Stimulated activated CD8-positive, alpha-beta memory T cell treated with anti-CD3 and anti-CD28 coated beads, Interleukin-2, amount 100 ng/mL, for 1 hour (primary cell): ENCODE measurements around the gene GH2.

Experiments used
- DNase-seq, 2 donors: peaks; one replicate each; pipeline ENCODE4 v3.0.0-alpha.2; 2020; ENCODE audit warnings: low read depth in 2 of 2

The GH2 gene

DNA sequence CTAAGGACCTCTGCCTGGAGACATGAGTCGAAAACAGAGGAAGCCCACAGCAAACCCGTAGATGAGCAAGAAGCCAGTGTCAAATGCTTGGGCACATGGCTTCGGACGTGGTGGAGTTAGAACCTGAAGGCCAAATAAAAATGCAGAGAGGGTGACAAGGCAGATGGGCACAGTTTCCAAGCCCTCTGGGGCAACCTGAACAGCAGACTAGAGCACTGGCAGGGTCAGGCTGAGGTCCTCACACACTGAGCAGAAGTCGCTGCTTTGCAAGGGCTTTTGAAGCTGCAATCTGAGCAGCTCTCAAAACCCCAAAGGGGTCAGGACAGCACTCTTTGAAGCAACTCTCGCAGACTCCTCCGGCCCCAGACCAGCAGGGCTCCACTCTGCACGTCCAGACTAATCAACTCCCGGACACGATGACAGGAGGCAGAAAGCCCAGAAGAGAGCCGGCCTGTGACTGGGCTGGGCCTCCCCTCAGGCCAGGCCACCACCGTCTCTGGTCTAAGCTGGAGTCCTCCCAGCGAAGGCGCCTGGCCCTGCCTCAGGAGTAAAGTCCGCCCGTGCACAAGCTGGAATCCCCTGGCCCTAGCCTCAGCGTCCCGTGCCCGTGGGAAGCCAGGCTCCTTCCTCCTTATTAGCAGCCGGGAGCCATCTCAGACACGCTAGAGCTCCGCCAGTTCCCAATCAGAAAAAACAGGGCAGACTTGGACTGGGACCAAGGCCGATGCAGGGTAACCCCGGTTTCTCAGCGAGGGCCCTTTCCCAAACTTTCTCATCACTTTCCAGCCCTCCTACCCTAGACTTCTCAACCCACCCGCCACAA is 40.2 kb downstream of the GH2 start:
- no peak for DNase-seq

DNA sequence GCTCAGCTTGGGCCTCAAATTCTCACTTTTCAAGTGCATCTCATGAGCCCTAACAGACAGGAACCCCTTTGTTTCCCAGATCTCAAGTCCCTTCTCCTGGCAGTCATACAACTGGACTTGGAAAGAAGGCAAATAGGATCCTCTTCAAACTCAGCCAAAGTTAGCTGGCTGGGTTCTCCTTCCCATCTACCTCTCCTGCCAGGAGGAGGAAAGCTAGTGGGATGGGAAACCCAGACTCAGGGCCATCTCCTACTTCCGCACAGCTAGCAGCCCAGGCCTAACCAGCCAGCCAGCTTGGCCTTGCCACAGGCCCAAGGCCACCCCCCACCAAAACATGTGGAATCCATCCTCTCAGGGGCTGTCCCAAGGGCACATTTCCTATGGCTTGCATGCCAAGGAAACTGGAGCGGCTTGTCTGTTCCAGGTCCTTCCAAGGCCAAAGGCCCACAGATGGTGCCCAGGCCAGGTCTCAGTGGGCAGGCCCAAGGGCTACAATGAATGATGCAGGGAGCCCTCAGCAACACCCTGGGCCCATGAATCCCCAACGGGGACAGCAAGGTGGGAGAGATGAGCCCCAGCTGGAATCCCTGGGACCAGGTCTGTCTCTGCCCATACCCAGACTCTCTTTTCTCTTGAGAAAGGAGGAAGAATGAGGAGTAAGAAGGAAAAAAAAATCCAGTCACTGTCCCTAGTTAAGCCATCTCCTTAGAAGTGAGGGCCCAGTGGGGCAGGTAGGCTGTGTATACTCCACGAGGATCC is 41.0 kb downstream of the GH2 start:
- no peak for DNase-seq

GRCh38 chr17:63838631-63839171 is 43.0 kb downstream of the GH2 start:
- DNase-seq = no peak

- DNase-seq = no peak
Measured at GRCh38 chr17:63837962-63838600, 43.7 kb downstream of the GH2 start.

DNA sequence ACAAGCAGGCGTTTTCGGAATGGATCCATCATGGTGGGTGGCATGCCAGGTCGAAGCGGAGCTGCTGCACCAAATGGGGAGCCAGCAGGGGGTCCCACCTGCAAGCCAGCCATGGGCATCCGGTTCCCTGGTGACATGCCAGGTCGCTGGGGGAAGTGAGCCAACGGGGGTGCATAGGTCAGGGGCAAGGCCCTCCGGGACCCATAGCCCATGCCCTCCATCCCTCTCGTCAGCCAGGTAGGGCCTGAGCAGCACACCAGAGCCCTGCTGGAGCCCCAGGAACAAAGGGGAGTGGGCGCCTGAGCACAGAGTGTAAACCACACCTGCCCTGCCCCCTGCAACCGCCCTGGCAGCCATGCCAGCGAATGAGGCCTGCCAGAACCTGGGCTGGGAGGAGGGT is 44.3 kb downstream of the GH2 start:
- no peak for DNase-seq

GRCh38 chr17:63836811-63837210 is 44.9 kb downstream of the GH2 start:
- no peak for DNase-seq

- DNase-seq = no peak
Measured at GRCh38 chr17:63835167-63835720, 46.5 kb downstream of the GH2 start.

DNA sequence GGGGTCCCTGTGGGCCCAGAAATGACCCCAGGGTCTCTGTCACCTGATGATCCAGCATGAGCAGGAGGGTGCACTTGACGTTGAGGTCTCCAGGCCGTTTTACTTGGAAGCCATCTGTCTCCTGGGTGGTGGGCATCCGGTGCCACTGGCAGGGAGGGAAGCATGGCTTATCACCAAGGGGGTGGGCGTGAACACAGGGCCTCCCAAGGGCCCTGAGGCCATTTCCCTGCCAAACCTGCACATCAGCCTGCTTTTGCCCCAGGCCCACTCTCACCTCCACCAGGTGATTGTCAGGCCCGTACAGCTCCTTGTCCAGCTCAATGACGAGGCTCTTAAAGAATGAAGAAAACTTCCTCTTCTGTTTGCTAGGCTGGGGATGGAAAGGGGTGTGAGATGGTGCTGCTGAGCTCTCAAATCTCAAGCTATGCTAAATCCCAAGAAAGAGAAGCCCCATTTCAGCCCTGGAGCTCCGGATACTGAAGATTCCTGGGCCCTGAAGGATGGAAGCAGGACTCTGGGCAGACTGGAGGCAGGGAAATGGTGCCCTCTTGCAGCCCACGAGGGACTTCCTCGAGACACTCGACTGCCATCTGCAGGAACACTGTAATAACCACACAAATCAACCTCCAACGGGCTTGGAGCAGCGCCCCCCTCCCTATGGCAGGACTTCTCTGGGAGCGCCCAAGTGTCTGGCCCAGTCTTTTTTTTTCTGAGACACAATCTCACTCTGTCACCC is 47.1 kb downstream of the GH2 start:
- DNase-seq = peak in 1 of 2 donors; percentile 25

DNA sequence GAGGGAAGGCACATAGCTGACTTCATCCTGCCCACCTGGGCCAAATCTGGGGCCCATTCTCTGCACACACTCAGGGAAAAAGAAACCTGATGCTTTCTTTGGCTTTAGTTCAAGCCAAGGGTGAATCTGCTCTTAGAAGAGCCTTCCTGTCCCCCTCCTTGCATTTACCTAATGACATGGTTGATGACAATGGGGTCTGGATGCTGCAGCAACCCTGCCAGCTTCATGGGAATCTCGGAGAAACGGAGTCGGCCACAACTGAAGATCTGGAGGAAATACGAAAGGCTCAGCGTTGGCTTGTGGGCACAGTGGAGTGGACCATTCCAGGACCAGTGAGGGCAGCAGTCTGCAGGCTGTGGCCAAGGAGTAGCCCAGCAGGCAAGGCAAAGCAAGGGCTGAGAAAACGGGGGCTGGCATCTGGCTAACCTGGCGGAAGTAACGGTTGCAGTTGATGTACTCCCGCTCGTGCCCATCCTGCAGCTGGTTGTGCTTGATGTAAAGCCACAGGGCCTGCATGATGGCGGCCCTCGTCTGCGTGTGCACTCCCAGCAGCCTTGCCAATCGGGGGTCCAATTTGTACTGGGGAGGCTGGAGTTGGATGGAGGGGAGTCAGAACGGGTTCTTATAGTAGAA is 47.9 kb downstream of the GH2 start:
- DNase-seq = no peak

DNA sequence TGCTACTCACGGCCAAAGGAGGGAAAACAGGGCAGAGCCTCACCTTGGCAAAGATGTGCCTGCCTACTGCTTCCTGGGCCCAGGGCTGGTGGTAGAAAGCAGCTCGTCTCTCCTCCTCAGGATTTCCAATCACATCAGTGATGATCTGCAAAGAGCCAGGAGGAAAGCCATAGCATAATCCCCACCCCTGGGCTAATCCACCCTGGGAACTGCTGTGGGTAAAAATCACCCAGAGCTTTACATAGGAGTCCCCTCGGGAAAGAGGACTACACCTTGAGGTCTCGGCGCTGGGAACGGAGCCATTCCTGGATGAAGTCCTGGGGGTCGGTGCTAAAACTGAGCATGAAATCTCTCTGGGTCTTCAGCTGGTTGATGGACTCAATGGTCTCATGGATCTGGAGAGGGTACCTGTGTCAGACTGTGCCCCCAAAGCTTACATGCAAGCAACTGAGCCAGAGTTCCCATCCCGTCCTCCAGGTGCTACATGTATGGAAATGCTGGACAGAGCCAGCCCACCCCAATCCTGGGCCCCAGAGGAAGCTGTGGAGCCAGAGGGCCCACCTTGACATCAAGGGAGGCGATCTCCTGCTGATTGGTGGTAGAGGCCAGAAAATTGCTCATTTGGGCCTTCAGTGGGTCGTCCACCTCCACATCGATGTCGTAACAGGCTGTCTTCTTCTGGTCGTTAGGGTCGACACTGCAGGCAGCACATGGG is 48.6 kb downstream of the GH2 start:
- DNase-seq = no peak

DNA sequence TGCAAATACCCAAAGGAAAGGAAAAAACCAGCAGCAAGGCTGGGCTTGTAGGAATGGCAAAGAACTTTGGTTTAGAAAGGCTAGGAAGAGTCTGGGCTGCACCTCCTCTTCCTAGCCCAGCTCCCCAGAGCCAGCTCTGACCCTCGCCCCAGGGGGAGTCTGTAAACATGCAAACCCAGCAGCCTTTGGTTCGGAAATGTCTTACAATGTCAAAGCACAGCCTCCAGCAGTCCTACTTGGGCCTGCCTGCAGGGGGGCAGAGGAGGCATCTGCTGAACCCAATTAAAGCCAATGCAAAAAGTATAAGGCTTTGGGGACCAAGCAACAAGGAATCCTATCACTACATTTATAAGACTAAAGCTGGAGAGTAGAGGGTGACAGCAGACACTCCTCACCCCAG is 49.3 kb downstream of the GH2 start:
- no peak for DNase-seq

DNA sequence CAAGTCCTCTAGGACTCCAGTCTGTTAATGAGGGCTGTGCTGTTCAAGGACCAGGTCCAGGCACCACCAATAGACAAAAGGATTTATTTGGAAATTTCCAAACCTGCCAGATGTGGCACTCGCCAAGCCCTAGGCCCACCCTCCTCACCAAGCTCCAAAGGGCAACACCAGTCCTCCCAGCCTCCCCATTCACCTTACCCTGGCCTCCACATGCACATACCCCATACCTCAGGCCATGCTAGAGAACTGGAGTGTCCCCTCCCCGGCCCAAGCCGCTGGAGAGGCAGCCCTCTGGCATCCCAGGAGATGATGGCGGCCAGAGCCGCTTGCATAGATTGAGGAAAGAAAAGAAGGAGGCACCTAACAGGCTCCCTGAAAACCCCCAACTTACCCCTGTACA is 49.7 kb downstream of the GH2 start:
- no peak for DNase-seq

GRCh38 chr17:63831505-63831904 is 50.2 kb downstream of the GH2 start:
- DNase-seq = no peak

GRCh38 chr17:63830904-63831491 is 50.7 kb downstream of the GH2 start:
- DNase-seq = no peak

GRCh38 chr17:63830278-63830677 is 51.5 kb downstream of the GH2 start:
- no peak for DNase-seq
